HEK293 (cell line): ENCODE results near the gene ARHGAP26.

Experiments used
- ZNF76 ChIP-seq: fragments of 450-650 bp; formaldehyde crosslinking; IDR thresholded peaks from 2 replicates; pipeline ENCODE4; 2016; ENCODE audit warnings: low read depth, missing biosample characterization, missing genetic modification characterization, borderline replicate concordance
- ZSCAN16 ChIP-seq: fragments of 450-650 bp; formaldehyde crosslinking; IDR thresholded peaks from 2 replicates; pipeline ENCODE4 v1.5.1; 2016; ENCODE audit warnings: missing biosample characterization, missing genetic modification characterization
- TF ChIP-seq, protein P1 (sequence below): fragments of 450-650 bp; formaldehyde crosslinking; IDR thresholded peaks from 2 replicates; pipeline ENCODE4 v1.5.1; 2017; ENCODE audit warnings: missing biosample characterization, missing genetic modification characterization
- TF ChIP-seq, protein P2 (sequence below): fragments of 450-650 bp; formaldehyde crosslinking; IDR thresholded peaks from 2 replicates; pipeline ENCODE4 v1.5.1; 2016; ENCODE audit warnings: missing biosample characterization, missing genetic modification characterization
- TF ChIP-seq, protein P3 (sequence below): fragments of 450-650 bp; formaldehyde crosslinking; conservative IDR thresholded peaks from 2 replicates; pipeline ENCODE4 v1.5.1; 2016; ENCODE audit warnings: low read depth, missing biosample characterization, missing genetic modification characterization
- TF ChIP-seq, protein P4 (sequence below): fragments of 450-650 bp; formaldehyde crosslinking; IDR thresholded peaks from 2 replicates; pipeline ENCODE4 v1.5.1; 2016; ENCODE audit warnings: missing biosample characterization, missing genetic modification characterization
- TF ChIP-seq, protein P5 (sequence below): fragments of 450-650 bp; formaldehyde crosslinking; IDR thresholded peaks from 2 replicates; pipeline ENCODE4 v1.5.1; 2017; ENCODE audit warnings: missing biosample characterization, missing genetic modification characterization

The ARHGAP26 gene

DNA sequence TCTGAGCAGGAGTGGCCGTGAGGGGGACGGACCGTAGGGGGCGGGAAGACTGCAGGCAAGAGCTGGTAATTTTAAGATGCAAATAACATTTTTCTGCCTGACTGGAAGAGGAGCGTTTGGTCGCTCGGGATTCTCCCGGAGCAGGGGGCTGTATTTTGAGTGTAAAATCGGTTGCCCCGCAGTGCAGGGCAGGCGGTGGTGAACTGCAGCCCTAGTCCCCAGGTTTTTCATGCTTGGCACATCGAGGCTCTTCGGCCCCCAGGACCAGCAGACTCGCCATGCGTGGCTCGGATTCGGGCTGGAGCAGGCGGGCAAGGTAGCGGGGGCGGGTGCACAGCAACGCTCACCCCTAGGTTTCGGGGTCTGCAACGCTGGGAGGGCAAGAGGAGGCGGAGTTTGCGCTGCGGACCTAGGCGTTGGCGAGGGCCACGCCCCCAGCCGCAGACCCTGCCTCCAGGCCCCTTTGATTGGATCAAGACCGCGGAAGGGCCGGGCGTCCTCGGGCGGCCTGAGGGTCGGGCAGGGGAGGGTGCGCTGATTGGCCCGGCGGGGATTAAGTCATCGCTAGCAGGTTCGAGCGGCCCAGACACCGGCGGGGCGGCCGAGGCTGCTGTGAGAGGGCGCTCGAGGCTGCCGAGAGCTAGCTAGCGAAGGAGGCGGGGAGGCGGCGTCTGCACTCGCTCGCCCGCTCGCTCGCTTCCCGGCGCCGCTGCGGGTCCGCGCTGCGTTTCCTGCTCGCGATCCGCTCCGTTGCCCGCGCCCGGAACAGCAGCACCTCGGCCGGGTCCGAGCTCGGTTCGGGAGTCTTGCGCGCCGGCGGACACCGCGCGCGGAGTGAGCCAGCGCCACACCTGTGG is at the start of gene ARHGAP26 (continued):
- TF ChIP-seq ZNF76 (tag by site-specific recombination) (0 out of 2 replicates have a peak, but pooled peaks have one; percentile 23), ZSCAN16 (tag by site-specific recombination) (no peak)
- TF ChIP-seq, protein P1, sequence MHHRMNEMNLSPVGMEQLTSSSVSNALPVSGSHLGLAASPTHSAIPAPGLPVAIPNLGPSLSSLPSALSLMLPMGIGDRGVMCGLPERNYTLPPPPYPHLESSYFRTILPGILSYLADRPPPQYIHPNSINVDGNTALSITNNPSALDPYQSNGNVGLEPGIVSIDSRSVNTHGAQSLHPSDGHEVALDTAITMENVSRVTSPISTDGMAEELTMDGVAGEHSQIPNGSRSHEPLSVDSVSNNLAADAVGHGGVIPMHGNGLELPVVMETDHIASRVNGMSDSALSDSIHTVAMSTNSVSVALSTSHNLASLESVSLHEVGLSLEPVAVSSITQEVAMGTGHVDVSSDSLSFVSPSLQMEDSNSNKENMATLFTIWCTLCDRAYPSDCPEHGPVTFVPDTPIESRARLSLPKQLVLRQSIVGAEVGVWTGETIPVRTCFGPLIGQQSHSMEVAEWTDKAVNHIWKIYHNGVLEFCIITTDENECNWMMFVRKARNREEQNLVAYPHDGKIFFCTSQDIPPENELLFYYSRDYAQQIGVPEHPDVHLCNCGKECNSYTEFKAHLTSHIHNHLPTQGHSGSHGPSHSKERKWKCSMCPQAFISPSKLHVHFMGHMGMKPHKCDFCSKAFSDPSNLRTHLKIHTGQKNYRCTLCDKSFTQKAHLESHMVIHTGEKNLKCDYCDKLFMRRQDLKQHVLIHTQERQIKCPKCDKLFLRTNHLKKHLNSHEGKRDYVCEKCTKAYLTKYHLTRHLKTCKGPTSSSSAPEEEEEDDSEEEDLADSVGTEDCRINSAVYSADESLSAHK: no peak
- TF ChIP-seq, protein P2, sequence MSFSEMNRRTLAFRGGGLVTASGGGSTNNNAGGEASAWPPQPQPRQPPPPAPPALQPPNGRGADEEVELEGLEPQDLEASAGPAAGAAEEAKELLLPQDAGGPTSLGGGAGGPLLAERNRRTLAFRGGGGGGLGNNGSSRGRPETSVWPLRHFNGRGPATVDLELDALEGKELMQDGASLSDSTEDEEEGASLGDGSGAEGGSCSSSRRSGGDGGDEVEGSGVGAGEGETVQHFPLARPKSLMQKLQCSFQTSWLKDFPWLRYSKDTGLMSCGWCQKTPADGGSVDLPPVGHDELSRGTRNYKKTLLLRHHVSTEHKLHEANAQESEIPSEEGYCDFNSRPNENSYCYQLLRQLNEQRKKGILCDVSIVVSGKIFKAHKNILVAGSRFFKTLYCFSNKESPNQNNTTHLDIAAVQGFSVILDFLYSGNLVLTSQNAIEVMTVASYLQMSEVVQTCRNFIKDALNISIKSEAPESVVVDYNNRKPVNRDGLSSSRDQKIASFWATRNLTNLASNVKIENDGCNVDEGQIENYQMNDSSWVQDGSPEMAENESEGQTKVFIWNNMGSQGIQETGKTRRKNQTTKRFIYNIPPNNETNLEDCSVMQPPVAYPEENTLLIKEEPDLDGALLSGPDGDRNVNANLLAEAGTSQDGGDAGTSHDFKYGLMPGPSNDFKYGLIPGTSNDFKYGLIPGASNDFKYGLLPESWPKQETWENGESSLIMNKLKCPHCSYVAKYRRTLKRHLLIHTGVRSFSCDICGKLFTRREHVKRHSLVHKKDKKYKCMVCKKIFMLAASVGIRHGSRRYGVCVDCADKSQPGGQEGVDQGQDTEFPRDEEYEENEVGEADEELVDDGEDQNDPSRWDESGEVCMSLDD (tag by site-specific recombination): peak; percentile 89
- TF ChIP-seq, protein P3, sequence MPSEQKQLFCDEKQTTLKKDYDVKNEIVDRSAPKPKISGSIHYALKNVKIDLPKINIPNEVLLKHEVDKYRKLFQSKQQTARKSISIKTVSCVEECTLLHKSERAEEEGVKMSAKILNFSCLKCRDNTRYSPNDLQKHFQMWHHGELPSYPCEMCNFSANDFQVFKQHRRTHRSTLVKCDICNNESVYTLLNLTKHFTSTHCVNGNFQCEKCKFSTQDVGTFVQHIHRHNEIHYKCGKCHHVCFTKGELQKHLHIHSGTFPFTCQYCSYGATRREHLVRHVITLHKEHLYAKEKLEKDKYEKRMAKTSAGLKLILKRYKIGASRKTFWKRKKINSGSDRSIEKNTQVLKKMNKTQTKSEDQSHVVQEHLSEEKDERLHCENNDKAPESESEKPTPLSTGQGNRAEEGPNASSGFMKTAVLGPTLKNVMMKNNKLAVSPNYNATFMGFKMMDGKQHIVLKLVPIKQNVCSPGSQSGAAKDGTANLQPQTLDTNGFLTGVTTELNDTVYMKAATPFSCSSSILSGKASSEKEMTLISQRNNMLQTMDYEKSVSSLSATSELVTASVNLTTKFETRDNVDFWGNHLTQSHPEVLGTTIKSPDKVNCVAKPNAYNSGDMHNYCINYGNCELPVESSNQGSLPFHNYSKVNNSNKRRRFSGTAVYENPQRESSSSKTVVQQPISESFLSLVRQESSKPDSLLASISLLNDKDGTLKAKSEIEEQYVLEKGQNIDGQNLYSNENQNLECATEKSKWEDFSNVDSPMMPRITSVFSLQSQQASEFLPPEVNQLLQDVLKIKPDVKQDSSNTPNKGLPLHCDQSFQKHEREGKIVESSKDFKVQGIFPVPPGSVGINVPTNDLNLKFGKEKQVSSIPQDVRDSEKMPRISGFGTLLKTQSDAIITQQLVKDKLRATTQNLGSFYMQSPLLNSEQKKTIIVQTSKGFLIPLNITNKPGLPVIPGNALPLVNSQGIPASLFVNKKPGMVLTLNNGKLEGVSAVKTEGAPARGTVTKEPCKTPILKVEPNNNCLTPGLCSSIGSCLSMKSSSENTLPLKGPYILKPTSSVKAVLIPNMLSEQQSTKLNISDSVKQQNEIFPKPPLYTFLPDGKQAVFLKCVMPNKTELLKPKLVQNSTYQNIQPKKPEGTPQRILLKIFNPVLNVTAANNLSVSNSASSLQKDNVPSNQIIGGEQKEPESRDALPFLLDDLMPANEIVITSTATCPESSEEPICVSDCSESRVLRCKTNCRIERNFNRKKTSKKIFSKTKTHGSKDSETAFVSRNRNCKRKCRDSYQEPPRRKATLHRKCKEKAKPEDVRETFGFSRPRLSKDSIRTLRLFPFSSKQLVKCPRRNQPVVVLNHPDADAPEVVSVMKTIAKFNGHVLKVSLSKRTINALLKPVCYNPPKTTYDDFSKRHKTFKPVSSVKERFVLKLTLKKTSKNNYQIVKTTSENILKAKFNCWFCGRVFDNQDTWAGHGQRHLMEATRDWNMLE (tag by site-specific recombination): no peak
- TF ChIP-seq, protein P4, sequence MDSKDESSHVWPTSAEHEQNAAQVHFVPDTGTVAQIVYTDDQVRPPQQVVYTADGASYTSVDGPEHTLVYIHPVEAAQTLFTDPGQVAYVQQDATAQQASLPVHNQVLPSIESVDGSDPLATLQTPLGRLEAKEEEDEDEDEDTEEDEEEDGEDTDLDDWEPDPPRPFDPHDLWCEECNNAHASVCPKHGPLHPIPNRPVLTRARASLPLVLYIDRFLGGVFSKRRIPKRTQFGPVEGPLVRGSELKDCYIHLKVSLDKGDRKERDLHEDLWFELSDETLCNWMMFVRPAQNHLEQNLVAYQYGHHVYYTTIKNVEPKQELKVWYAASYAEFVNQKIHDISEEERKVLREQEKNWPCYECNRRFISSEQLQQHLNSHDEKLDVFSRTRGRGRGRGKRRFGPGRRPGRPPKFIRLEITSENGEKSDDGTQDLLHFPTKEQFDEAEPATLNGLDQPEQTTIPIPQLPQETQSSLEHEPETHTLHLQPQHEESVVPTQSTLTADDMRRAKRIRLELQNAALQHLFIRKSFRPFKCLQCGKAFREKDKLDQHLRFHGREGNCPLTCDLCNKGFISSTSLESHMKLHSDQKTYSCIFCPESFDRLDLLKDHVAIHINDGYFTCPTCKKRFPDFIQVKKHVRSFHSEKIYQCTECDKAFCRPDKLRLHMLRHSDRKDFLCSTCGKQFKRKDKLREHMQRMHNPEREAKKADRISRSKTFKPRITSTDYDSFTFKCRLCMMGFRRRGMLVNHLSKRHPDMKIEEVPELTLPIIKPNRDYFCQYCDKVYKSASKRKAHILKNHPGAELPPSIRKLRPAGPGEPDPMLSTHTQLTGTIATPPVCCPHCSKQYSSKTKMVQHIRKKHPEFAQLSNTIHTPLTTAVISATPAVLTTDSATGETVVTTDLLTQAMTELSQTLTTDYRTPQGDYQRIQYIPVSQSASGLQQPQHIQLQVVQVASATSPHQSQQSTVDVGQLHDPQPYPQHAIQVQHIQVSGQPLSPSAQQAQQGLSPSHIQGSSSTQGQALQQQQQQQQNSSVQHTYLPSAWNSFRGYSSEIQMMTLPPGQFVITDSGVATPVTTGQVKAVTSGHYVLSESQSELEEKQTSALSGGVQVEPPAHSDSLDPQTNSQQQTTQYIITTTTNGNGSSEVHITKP (tag by site-specific recombination): peak; percentile 75
- TF ChIP-seq, protein P5, sequence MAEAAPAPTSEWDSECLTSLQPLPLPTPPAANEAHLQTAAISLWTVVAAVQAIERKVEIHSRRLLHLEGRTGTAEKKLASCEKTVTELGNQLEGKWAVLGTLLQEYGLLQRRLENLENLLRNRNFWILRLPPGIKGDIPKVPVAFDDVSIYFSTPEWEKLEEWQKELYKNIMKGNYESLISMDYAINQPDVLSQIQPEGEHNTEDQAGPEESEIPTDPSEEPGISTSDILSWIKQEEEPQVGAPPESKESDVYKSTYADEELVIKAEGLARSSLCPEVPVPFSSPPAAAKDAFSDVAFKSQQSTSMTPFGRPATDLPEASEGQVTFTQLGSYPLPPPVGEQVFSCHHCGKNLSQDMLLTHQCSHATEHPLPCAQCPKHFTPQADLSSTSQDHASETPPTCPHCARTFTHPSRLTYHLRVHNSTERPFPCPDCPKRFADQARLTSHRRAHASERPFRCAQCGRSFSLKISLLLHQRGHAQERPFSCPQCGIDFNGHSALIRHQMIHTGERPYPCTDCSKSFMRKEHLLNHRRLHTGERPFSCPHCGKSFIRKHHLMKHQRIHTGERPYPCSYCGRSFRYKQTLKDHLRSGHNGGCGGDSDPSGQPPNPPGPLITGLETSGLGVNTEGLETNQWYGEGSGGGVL (tag by site-specific recombination): peak; percentile 69
